ENCODE measurements around the gene GASK1A. TPM values are rescaled to one million over a fixed set of nuclear protein-coding genes. Genes with fewer than 3 reads are reported as not detected.

Gene GASK1A
- total and polyA plus RNA-seq, 2 of the 4 experiments (the other 2 are of a cell fraction): 0.18 to 0.19 TPM

DNA sequence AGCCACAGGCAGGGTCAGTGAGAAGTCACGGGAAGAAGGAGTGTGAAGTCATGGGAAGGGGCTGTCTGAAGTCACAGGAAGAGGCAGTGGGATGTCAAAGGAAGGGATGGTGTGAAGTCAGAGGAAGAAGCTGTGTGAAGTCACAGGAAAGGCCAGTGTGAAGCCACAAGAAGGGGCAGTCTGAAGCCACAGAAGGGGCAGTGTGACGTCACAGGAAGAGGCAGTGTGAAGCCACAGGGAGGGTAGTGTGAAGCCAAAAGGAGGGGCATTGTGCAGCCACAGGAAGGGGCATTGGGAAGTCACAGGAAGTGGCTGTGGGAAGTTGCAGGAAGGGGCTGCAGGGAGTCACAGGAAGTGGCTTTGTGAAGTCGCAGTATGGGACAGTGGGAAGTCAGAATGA lies 35.1 kb downstream of the GASK1A start:
- DNase-seq (no peak), ATAC-seq (ENCODE audit: low read depth) (no peak)
- no TSS peak for BruUV-seq (replicated peaks)
- dilution Hi-C loops (cut with HindIII; ENCODE audit: low sequenced_read_pairs, unreplicated experiment): no loop called here
- peaks cover 5% of the 10 kb centered on the region; the same call in 1 of the 2 replicates for H3K9me3 ChIP-seq (ENCODE audit: control insufficient read depth, insufficient read depth, low read length)
- POLR2A ChIA-PET (ENCODE audit: unreplicated experiment): no interaction called here
- H3K9me1 ChIP-seq (ENCODE audit: insufficient read depth, low read length): no peaks in the 10 kb centered on the region
- intact Hi-C loops (cut with micrococcal nuclease): no loop called here
- no peak overlapping the region for H2BK20ac ChIP-seq (ENCODE audit: low read depth, low read length)
- in situ Hi-C loops (cut with MboI; ENCODE audit: low sequenced_read_pairs): no loop called here
- H3K23ac ChIP-seq (ENCODE audit: low read depth, low read length): no peak overlapping the region
- no peak for TF ChIP-seq FOS (IDR thresholded peaks at IDR 0.05; ENCODE audit: low read depth, low read length)
- TF ChIP-seq, protein P1, sequence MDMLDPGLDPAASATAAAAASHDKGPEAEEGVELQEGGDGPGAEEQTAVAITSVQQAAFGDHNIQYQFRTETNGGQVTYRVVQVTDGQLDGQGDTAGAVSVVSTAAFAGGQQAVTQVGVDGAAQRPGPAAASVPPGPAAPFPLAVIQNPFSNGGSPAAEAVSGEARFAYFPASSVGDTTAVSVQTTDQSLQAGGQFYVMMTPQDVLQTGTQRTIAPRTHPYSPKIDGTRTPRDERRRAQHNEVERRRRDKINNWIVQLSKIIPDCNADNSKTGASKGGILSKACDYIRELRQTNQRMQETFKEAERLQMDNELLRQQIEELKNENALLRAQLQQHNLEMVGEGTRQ (IDR thresholded peaks at IDR 0.05; ENCODE audit: low read depth, low read length): no peak
- TF ChIP-seq, protein P2, sequence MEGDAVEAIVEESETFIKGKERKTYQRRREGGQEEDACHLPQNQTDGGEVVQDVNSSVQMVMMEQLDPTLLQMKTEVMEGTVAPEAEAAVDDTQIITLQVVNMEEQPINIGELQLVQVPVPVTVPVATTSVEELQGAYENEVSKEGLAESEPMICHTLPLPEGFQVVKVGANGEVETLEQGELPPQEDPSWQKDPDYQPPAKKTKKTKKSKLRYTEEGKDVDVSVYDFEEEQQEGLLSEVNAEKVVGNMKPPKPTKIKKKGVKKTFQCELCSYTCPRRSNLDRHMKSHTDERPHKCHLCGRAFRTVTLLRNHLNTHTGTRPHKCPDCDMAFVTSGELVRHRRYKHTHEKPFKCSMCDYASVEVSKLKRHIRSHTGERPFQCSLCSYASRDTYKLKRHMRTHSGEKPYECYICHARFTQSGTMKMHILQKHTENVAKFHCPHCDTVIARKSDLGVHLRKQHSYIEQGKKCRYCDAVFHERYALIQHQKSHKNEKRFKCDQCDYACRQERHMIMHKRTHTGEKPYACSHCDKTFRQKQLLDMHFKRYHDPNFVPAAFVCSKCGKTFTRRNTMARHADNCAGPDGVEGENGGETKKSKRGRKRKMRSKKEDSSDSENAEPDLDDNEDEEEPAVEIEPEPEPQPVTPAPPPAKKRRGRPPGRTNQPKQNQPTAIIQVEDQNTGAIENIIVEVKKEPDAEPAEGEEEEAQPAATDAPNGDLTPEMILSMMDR (conservative IDR thresholded peaks at IDR 0.05; ENCODE audit: low read depth, low read length): no peak
- TF ChIP-seq RCOR1 (IDR thresholded peaks at IDR 0.05; ENCODE audit: insufficient replicate concordance, low read length): no peak
- no peak for TF ChIP-seq CHD1 (IDR thresholded peaks at IDR 0.05; ENCODE audit: low read depth, low read length)
- TF ChIP-seq RAD21 (IDR thresholded peaks at IDR 0.05; ENCODE audit: low read length): no peak
- no peak for TF ChIP-seq MAZ (IDR thresholded peaks at IDR 0.05; ENCODE audit: borderline replicate concordance, low read depth, low read length)
- TF ChIP-seq CEBPB (IDR thresholded peaks at IDR 0.05; ENCODE audit: low read depth, low read length): no peak
- no peak for TF ChIP-seq NFE2L2 (IDR thresholded peaks at IDR 0.05; ENCODE audit: low read depth, low read length)
- TF ChIP-seq SMC3 (IDR thresholded peaks at IDR 0.05; ENCODE audit: low read depth, low read length): no peak
- H3K27me3 ChIP-seq (ENCODE audit: control insufficient read depth, insufficient read depth, low read length): no peaks in the 10 kb centered on the region
- H3K4me3 ChIP-seq (ENCODE audit: insufficient read depth, low read depth, low read length): no peak overlapping the region
- H3K4ac ChIP-seq (ENCODE audit: low read depth, low read length): no peak overlapping the region
- H3K9ac ChIP-seq (ENCODE audit: low read depth, low read length): no peak overlapping the region
- H2BK5ac ChIP-seq (ENCODE audit: low read depth, low read length, poor library complexity, severe bottlenecking): no peak overlapping the region
- no peak overlapping the region for H2AFZ ChIP-seq (replicated peaks; ENCODE audit: low read length, poor library complexity)
- CTCF ChIA-PET: no interaction called here
- no peak overlapping the region for H3K14ac ChIP-seq (replicated peaks; ENCODE audit: low read depth, low read length)
- H3K27ac ChIP-seq (ENCODE audit: insufficient read depth, low read length): no peak overlapping the region
- H2BK120ac ChIP-seq (ENCODE audit: low read depth, low read length): no peak overlapping the region
- H2AK9ac ChIP-seq (replicated peaks; ENCODE audit: low read depth, low read length, poor library complexity): peak overlapping the region; percentile 37
- no peak overlapping the region for H2BK15ac ChIP-seq (ENCODE audit: low read depth, low read length)
- no peak overlapping the region for H4K5ac ChIP-seq (ENCODE audit: low read depth, low read length)
- no peak overlapping the region for H4K91ac ChIP-seq (ENCODE audit: insufficient read depth, low read depth, low read length)
- WGBS, 2 experiments (ENCODE audit: extremely low coverage in 2 of 2, insufficient read length in 1 of 2): 60% methylated on average over 3 of the region's 3 CpGs; no CpG with 5 or more reads in 1 of the 2 experiments
- no peaks in the 10 kb centered on the region for H3K79me1 ChIP-seq (ENCODE audit: low read depth in 1 of 2, low read length in 2 of 2)
- H3K36me3 ChIP-seq (ENCODE audit: control insufficient read depth, insufficient read depth, low read length): no peaks in the 10 kb centered on the region
- no peak overlapping the region for H3K18ac ChIP-seq (ENCODE audit: low read depth, low read length)
- no peak overlapping the region for H4K8ac ChIP-seq (ENCODE audit: low read depth in 2 of 2, low read length in 2 of 2)
- no peak overlapping the region for H3K56ac ChIP-seq (ENCODE audit: extremely low read depth, insufficient read depth, low read length)
- no peaks in the 10 kb centered on the region for H3K4me1 ChIP-seq (ENCODE audit: control insufficient read depth, insufficient read depth, low read length)
- no peaks in the 10 kb centered on the region for H4K20me1 ChIP-seq (ENCODE audit: insufficient read depth, low read length)
- H2AK5ac ChIP-seq (ENCODE audit: low read depth, low read length): no peak overlapping the region
- H3K4me2 ChIP-seq (ENCODE audit: low read depth, low read length): no peak overlapping the region

Measured in IMR-90 (cell line).